Activated naive CD4-positive, alpha-beta T cell treated with anti-CD3 and anti-CD28 coated beads, Interleukin-2, amount 10 ng/mL, durations not matched to agents 5 hours and 36 hours (primary cell): Measurements from ENCODE around the gene HJV. TPM values are rescaled to one million over a fixed set of nuclear protein-coding genes. Genes with fewer than 3 reads are reported as not detected.

Experiments used
- total RNA-seq, 2 experiments: library from RNA; stranded (reverse); gene quantifications; one replicate each; pipeline ENCODE4 v1.2.3, GENCODE V29; 2021

HJV gene, protein sequence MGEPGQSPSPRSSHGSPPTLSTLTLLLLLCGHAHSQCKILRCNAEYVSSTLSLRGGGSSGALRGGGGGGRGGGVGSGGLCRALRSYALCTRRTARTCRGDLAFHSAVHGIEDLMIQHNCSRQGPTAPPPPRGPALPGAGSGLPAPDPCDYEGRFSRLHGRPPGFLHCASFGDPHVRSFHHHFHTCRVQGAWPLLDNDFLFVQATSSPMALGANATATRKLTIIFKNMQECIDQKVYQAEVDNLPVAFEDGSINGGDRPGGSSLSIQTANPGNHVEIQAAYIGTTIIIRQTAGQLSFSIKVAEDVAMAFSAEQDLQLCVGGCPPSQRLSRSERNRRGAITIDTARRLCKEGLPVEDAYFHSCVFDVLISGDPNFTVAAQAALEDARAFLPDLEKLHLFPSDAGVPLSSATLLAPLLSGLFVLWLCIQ
- total RNA-seq, result not detected

GRCh38 chr1:146021622-146022402 lies at the start of gene HJV:
HJV (minus strand) TSS chr1:146021735; CDS start chr1:146020231, 1,504 bp downstream.

DNA sequence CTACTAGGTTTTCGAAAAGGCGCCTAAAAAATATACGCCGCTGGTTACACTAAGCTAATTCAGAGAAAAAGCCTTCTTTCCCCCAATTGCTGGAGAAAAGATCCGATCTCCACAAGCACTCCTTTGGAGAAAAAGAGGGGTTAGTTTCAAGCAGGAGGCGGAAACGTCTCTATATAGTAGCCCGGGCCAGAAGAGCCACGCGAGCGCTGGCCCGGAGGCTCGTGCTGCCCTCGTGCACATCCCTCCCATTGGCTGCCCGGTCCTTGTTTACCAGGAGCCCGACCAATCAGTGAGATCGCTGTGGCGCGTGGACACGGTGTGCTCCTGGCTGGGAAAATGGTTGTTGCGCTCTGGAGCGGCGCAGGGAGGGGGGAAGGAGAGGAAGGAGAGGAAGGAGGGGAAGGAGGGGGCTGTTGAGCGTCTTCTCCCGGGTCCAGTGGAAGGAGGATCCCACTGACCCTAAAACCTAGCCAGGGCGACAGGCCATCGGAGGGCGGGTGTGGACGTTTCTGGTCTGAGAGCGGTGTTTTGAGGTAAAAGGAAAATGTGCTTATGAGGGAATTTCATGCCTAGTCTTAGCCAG lies 25.0 kb downstream of the HJV start, which contains the start of gene TXNIP:
Gene TXNIP, minus strand, starts transcription at position 147 of the 583 bp plus-strand sequence. CDS start 313 bp downstream, outside the sequence.

Other genes with a start within 250 kb of the HJV start
- gene RNF115, start 197.6 kb downstream of the HJV start, total RNA-seq, result 10 to 100 TPM; 14.3 to 15.6 TPM
- 10 to 100 TPM; 32.3 to 32.5 TPM for gene POLR3C, start 197.5 kb downstream of the HJV start, total RNA-seq
- gene NUDT17, start 176.1 kb downstream of the HJV start, total RNA-seq, result 1 to 10 TPM; 2.8 to 3.9 TPM
- gene PIAS3, start 162.7 kb downstream of the HJV start, total RNA-seq, result 10 to 100 TPM; 15.9 to 16.8 TPM
- gene ANKRD35, start 135.9 kb downstream of the HJV start, total RNA-seq, result under 1 TPM in 1 of 2 experiments, not detected in 1; 0.10 TPM
- 1 to 10 TPM; 1.1 to 1.4 TPM for gene ITGA10, start 111.7 kb downstream of the HJV start, total RNA-seq
- gene PEX11B, start 103.0 kb downstream of the HJV start, total RNA-seq, result 10 to 100 TPM; 34.1 to 35.4 TPM
- gene RBM8A, start 94.3 kb downstream of the HJV start, total RNA-seq, result 100 to 1,000 TPM; 162 to 169 TPM
- gene LIX1L, start 63.7 kb downstream of the HJV start, total RNA-seq, result 10 to 100 TPM; 56.5 TPM
- gene ANKRD34A, start 57.2 kb downstream of the HJV start, total RNA-seq, result 1 to 10 TPM; 3.2 to 3.8 TPM
- gene POLR3GL, start 57.0 kb downstream of the HJV start, total RNA-seq, result 10 to 100 TPM; 26.8 to 27.8 TPM
- gene TXNIP, start 25.2 kb downstream of the HJV start, total RNA-seq, result 100 to 1,000 TPM; 461 to 468 TPM
- gene NBPF10, start 123.1 kb upstream of the HJV start, total RNA-seq, result 1 to 10 TPM; 2.1 TPM
- 10 to 100 TPM; 31.9 to 32.7 TPM for gene NOTCH2NLA, start 207.3 kb upstream of the HJV start, total RNA-seq